ENCODE results near the gene RSAD1.
A peak's percentile ranks its signal among the peaks of the same experiment; 100 is the strongest.

The RSAD1 gene

GRCh38 chr17:50531428-50532025 lies 52.9 kb downstream of the RSAD1 start:
- H3K9me3 ChIP-seq (ENCODE audit: control insufficient read depth, insufficient read depth, low read depth, low read length), result no peaks in the 10 kb centered on the region
- H3K36me3 ChIP-seq (ENCODE audit: control insufficient read depth in 2 of 2, insufficient read depth in 1 of 2, low read length in 2 of 2), result no peaks in the 10 kb centered on the region
- ChIA-PET POLR2A (interaction anchor here (0.6 to 3.1 kb wide), 2 partner anchors 10 to 134 kb away, joined by 3 to 12 read pairs; partner anchors contain the start of gene LRRC59), CTCF (interaction anchor here (0.5 to 1.5 kb wide), 6 partner anchors 11 to 711 kb away, joined by 3 read pairs; no protein-coding TSS in a partner anchor)
- peaks cover 19% of the 10 kb centered on the region for H3K4me1 ChIP-seq (ENCODE audit: control insufficient read depth, insufficient read depth, low read length)
- no peak overlapping the region for H3K4me3 ChIP-seq (ENCODE audit: low read depth, low read length)
- no peak overlapping the region for H3K27ac ChIP-seq (ENCODE audit: extremely low read depth, low read depth, low read length)
- TF ChIP-seq ZNF354C (tag by site-specific recombination; IDR thresholded peaks at IDR 0.05; ENCODE audit: borderline replicate concordance, low read depth) (no peak), ZBTB20 (tag by site-specific recombination; IDR thresholded peaks at IDR 0.05) (peak; percentile 95), GLIS1 (tag by site-specific recombination; IDR thresholded peaks at IDR 0.05) (peak; percentile 23; the same call in 1 of the 2 replicates), KLF9 (tag by site-specific recombination; IDR thresholded peaks at IDR 0.05; ENCODE audit: low read depth) (no peak), ZBTB49 (tag by site-specific recombination; IDR thresholded peaks at IDR 0.05; ENCODE audit: low read depth) (no peak), PATZ1 (tag by site-specific recombination; IDR thresholded peaks at IDR 0.05) (peak; percentile 25), ZNF791 (tag by site-specific recombination; IDR thresholded peaks at IDR 0.05) (no peak), ZNF626 (tag by site-specific recombination; IDR thresholded peaks at IDR 0.05) (no peak), ZFP69B (tag by site-specific recombination; IDR thresholded peaks at IDR 0.05) (0 out of 2 replicates have a peak, but pooled peaks have one; percentile 34), TCF7L2 (IDR thresholded peaks at IDR 0.05; ENCODE audit: borderline replicate concordance, low read depth, low read length) (no peak), ZNF624 (tag by site-specific recombination; IDR thresholded peaks at IDR 0.05) (no peak), ZNF433 (tag by site-specific recombination; IDR thresholded peaks at IDR 0.05; ENCODE audit: low read depth) (no peak), OSR2 (tag by site-specific recombination; IDR thresholded peaks at IDR 0.05) (peak; percentile 84), ZNF362 (tag by site-specific recombination; IDR thresholded peaks at IDR 0.05) (no peak), ZNF623 (tag by site-specific recombination; IDR thresholded peaks at IDR 0.05) (no peak), ZNF692 (tag by site-specific recombination; IDR thresholded peaks at IDR 0.05) (peak; percentile 53; the same call in 1 of the 2 replicates), ZNF10 (tag by site-specific recombination; IDR thresholded peaks at IDR 0.05) (no peak), IKZF3 (tag by site-specific recombination; IDR thresholded peaks at IDR 0.05) (peak; percentile 48; the same call in 1 of the 2 replicates), ZFHX2 (tag by site-specific recombination; conservative IDR thresholded peaks at IDR 0.05) (0 out of 2 replicates have a peak, but pooled peaks have one; percentile 13), ZEB2 (tag by site-specific recombination; IDR thresholded peaks at IDR 0.05) (0 out of 2 replicates have a peak, but pooled peaks have one; percentile 54), PBX3 (CRISPR knock-in tag; IDR thresholded peaks at IDR 0.05) (no peak), WT1 (tag by site-specific recombination; IDR thresholded peaks at IDR 0.05) (no peak), PRDM10 (tag by site-specific recombination; IDR thresholded peaks at IDR 0.05) (peak; percentile 71; the same call in 1 of the 2 replicates), ZNF114 (tag by site-specific recombination; IDR thresholded peaks at IDR 0.05) (no peak)
